Sigmoid colon (tissue), 7 donors: ENCODE results near the gene YWHAE. TPM values are rescaled to one million over a fixed set of nuclear protein-coding genes. Genes with fewer than 3 reads are reported as not detected.
"Not testable (repeated sequence)": the region's sequence is repeated elsewhere in the genome, so short reads cannot be mapped to it uniquely, and the experiment has no call there.

ENCODE experiments used
- DNase-seq: peaks from one replicate; pipeline ENCODE4 v3.0.0-alpha.2; 2019
- H3K27ac ChIP-seq, 4 donors: fragments of 200-600 bp; sonication (generic); one replicate each; pipeline ENCODE4 v1.5.1; 2016 to 2019; ENCODE audit warnings: mild to moderate bottlenecking in 1 of 4
- H3K27me3 ChIP-seq, 3 donors: fragments of 200-600 bp; sonication (generic); one replicate each; pipeline ENCODE4 v1.5.1; 2019; ENCODE audit warnings: mild to moderate bottlenecking in 1 of 3
- H3K36me3 ChIP-seq, 4 donors: fragments of 200-600 bp; sonication (generic); one replicate each; pipeline ENCODE4 v1.5.1; 2016 to 2019
- H3K4me1 ChIP-seq, 4 donors: fragments of 200-600 bp; sonication (generic); one replicate each; pipeline ENCODE4 v1.5.1; 2017 to 2019
- H3K4me3 ChIP-seq, 4 donors: fragments of 200-600 bp; sonication (generic); one replicate each; pipeline ENCODE4 v1.5.1; 2017 to 2019; ENCODE audit warnings: mild to moderate bottlenecking in 2 of 4, moderate library complexity in 1 of 4
- H3K9me3 ChIP-seq, 4 donors: fragments of 200-600 bp in 3 of 4; sonication (generic) in 3 of 4; one replicate each; pipeline versions ENCODE4 v1.5.1 to v1.6.1; 2013 to 2019
- EP300 ChIP-seq, 4 donors: sonication (generic); formaldehyde crosslinking; IDR thresholded peaks; one replicate each; pipeline ENCODE4 v1.6.1; 2017; ENCODE audit warnings: antibody characterized with exemption in 4 of 4
- POLR2A ChIP-seq, 2 donors: fragments of 450-650 bp; IDR thresholded peaks; one replicate each; pipeline ENCODE4 v1.6.1; 2016; ENCODE audit warnings: antibody characterized with exemption in 2 of 2, mild to moderate bottlenecking in 2 of 2, moderate library complexity in 2 of 2
- POLR2AphosphoS5 ChIP-seq, 4 donors: sonication (generic); formaldehyde crosslinking; IDR thresholded peaks; one replicate each; pipeline ENCODE4 v1.6.1; 2017; ENCODE audit warnings: antibody characterized with exemption in 4 of 4
- WGBS, 2 donors: extraction: QIAGEN DNeasy Blood & Tissue Kit; methylation state at CpG; one replicate each; pipeline ENCODE4 v1.1.7; 2013; 5-methylcytosine and 5-hydroxymethylcytosine counted together
- intact Hi-C: fragments of 100-400 bp; cut with DNase I; formaldehyde crosslinking; loops from one replicate; pipeline ENCODE4 v1.15.1; 2023
- polyA plus RNA-seq, 3 donors: library from polyadenylated mRNA; stranded (reverse); fragments of 200-250 nt; gene quantifications; one replicate each; pipeline ENCODE4 v1.2.3, GENCODE V29; 2013
- total RNA-seq, 4 donors: library from RNA; depleted of rRNA; stranded (reverse); fragments of >200 nt; gene quantifications; one replicate each; pipeline ENCODE4 v1.1.0, GENCODE V29; 2016
- TF ChIP-seq, protein P1 (sequence below), 4 experiments: fragments of 450-650 bp in 3 of 4; fragments of 200-600 bp in 1 of 4; IDR thresholded peaks; one replicate each; pipeline ENCODE4 v1.5.1; 2016 to 2019; ENCODE audit warnings: antibody characterized with exemption in 4 of 4, mild to moderate bottlenecking in 3 of 4, moderate library complexity in 2 of 4
- donor health status: healthy with polysubstance abuse.
- donor health status: Bipolar disorder and iron deficiency.
- donor health status: healthy.

The YWHAE gene
- total and polyA plus RNA-seq, 7 donors: 312 to 507 (median 378) TPM

DNA sequence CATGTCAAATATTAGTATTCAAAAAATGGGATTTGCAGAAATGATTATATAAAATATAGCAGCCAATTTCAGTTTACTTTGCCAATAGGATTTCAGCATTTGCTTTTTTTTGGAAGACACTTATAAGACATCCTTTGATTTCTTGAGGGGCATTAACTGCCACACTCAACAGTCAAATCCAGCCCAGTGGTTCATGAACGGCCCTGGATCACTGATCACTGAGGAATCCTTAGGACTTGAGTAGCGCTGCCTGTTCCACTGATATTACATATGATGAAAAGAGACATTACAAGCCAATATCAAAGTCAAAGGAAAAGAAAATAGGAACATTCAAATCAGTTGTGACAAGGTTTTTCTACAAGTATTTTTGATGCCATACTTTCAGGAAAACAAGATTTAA is 21.0 kb upstream of the YWHAE start:
- intact Hi-C loops: no loop called here
- Histone ChIP-seq H3K4me3 (no peak overlapping the region), H3K27me3 (no peaks in the 10 kb centered on the region), H3K9me3 (no peaks in the 10 kb centered on the region), H3K4me1 (peaks cover 0 to 18% (median 11%) of the 10 kb centered on the region in 4 donors), H3K36me3 (peaks cover 10 to 67% (median 19%) of the 10 kb centered on the region in 4 donors), H3K27ac (no peak overlapping the region)
- 88 to 92% methylated on average over 2 of the region's 2 CpGs for WGBS, 2 donors
- TF ChIP-seq EP300 (IDR thresholded peaks at IDR 0.05): no peak
- TF ChIP-seq POLR2A (IDR thresholded peaks at IDR 0.05): no peak
- no peak for TF ChIP-seq POLR2AphosphoS5 (IDR thresholded peaks at IDR 0.05)
- TF ChIP-seq, protein P1, sequence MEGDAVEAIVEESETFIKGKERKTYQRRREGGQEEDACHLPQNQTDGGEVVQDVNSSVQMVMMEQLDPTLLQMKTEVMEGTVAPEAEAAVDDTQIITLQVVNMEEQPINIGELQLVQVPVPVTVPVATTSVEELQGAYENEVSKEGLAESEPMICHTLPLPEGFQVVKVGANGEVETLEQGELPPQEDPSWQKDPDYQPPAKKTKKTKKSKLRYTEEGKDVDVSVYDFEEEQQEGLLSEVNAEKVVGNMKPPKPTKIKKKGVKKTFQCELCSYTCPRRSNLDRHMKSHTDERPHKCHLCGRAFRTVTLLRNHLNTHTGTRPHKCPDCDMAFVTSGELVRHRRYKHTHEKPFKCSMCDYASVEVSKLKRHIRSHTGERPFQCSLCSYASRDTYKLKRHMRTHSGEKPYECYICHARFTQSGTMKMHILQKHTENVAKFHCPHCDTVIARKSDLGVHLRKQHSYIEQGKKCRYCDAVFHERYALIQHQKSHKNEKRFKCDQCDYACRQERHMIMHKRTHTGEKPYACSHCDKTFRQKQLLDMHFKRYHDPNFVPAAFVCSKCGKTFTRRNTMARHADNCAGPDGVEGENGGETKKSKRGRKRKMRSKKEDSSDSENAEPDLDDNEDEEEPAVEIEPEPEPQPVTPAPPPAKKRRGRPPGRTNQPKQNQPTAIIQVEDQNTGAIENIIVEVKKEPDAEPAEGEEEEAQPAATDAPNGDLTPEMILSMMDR (IDR thresholded peaks at IDR 0.05): no peak
- no peak for DNase-seq

DNA sequence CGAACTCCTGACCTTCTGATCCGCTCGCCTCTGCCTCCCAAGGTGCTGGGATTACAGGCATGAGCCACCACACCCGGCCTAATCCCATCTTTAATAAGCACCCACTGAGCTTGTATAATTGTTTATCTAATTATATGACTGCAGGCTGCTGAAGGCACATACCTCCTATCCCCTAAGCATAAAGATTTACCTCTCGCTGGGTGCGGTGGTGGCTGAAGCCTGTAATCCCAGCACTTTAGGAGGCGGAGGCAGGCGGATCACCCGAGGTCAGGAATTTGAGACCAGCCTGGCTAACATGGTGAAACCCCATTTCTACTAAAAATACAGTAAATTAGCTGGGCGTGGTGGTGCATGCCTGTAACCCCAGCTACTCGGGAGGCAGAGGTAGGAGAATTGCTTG is 20.1 kb upstream of the YWHAE start:
- no peaks in the 10 kb centered on the region for H3K9me3 ChIP-seq
- no peak overlapping the region for H3K27ac ChIP-seq
- no peak overlapping the region for H3K4me3 ChIP-seq
- DNase-seq: no peak
- WGBS, 2 donors: 95 to 98% methylated on average over 11 of the region's 11 CpGs
- H3K36me3 ChIP-seq: peaks cover 10 to 59% (median 15%) of the 10 kb centered on the region in 4 donors
- intact Hi-C loops: no loop called here
- no peaks in the 10 kb centered on the region for H3K27me3 ChIP-seq
- TF ChIP-seq EP300 (IDR thresholded peaks at IDR 0.05): no peak
- TF ChIP-seq POLR2AphosphoS5 (IDR thresholded peaks at IDR 0.05): no peak
- TF ChIP-seq, protein P1 (IDR thresholded peaks at IDR 0.05): no peak
- TF ChIP-seq POLR2A (IDR thresholded peaks at IDR 0.05): no peak
- peaks cover 0 to 18% (median 11%) of the 10 kb centered on the region in 4 donors for H3K4me1 ChIP-seq

DNA sequence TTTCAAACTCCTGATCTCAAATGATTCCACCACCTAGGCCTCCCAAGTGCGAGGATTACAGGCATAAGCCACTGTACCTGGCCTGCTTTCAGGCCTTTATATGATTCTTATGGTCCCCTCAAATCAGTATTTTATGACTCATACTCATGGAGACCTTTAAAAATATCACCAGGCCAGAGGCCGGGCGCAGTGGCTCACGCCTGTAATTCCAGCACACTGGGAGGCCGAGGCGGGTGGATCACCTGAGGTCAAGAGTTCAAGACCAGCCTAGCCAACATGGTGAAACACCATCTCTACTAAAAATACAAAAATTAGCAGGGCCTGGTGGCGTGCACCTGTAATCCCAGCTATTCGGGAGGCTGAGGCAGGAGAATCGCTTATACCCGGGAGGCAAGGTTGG is 18.5 kb upstream of the YWHAE start:
- H3K27me3 ChIP-seq, H3K9me3 ChIP-seq, H3K27ac ChIP-seq, intact Hi-C loops, H3K4me3 ChIP-seq, DNase-seq: not testable (repeated sequence)
- WGBS, 2 donors: 83 to 91% methylated on average over 10 of the region's 10 CpGs
- Histone ChIP-seq H3K4me1 (peaks cover 0 to 12% (median 11%) of the 10 kb centered on the region in 4 donors), H3K36me3 (peaks cover 10 to 46% (median 15%) of the 10 kb centered on the region in 4 donors)

DNA sequence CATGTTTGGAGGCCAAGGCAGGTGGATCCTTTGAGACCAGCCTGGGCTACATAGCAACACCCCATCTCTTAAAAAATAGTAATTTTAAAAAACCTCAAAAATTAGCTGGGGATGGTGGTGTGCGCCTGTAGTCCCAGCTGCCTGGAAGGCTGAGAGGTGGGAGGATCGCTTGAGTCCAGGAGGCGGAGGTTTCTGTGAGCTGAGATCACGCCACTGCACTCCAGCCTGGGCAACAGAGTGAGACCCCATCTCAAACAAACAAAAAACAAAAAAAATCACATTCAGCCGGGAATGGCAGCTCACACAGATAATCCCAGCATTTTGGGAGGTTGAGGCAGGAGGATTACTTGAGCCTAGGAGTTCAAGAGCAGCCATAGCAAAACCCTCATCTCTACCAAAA is 16.4 kb upstream of the YWHAE start:
- Histone ChIP-seq H3K36me3 (peaks cover 0 to 28% (median 7%) of the 10 kb centered on the region in 4 donors), H3K27ac (no peak overlapping the region), H3K27me3 (no peaks in the 10 kb centered on the region), H3K9me3 (no peaks in the 10 kb centered on the region), H3K4me3 (no peak overlapping the region), H3K4me1 (peaks cover 0 to 7% (median 4%) of the 10 kb centered on the region in 4 donors)
- TF ChIP-seq, protein P1 (IDR thresholded peaks at IDR 0.05): no peak
- TF ChIP-seq EP300 (IDR thresholded peaks at IDR 0.05): no peak
- no peak for TF ChIP-seq POLR2A (IDR thresholded peaks at IDR 0.05)
- TF ChIP-seq POLR2AphosphoS5 (IDR thresholded peaks at IDR 0.05): no peak
- DNase-seq: no peak
- 95 to 98% methylated on average over 5 of the region's 5 CpGs for WGBS, 2 donors
- intact Hi-C loops: no loop called here

DNA sequence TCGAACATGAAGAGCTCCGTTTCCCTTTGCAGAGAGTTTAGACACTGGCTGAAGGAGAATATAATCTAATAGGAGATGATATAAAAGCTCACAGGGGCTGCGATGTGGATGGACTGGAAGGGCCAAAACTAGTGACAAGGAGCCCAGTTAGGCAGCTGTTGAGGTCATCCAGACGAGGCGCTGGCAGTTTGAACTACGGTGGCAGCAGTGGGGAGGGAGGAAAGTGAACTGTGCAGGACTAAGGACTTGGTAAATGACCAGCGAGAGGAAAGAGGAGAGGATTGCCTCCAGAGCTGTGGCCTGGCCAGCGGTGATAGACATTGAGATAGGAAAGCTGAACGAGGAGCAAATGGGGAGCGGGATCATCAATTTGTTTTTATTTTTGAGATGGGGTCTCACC is 14.6 kb upstream of the YWHAE start:
- Histone ChIP-seq H3K4me3 (no peak overlapping the region), H3K27ac (no peak overlapping the region), H3K36me3 (peaks cover 0 to 10% (median under 1%) of the 10 kb centered on the region in 4 donors), H3K9me3 (no peaks in the 10 kb centered on the region), H3K27me3 (no peaks in the 10 kb centered on the region), H3K4me1 (peaks cover 0 to 7% (median 4%) of the 10 kb centered on the region in 4 donors)
- DNase-seq: no peak
- intact Hi-C loops: no loop called here
- TF ChIP-seq EP300 (IDR thresholded peaks at IDR 0.05) (no peak), POLR2A (IDR thresholded peaks at IDR 0.05) (no peak), POLR2AphosphoS5 (IDR thresholded peaks at IDR 0.05) (no peak)
- TF ChIP-seq, protein P1 (IDR thresholded peaks at IDR 0.05): no peak
- WGBS, 2 donors: 85 to 89% methylated on average over 10 of the region's 10 CpGs
